CD4-positive, alpha-beta T cell treated with Interleukin-21 for 1 hour (primary cell): ENCODE data around the gene CDC34.
A peak's percentile ranks its signal among the peaks of the same experiment; 100 is the strongest.

ENCODE experiments used
- DNase-seq: peaks from one replicate; pipeline ENCODE4 v3.0.0-alpha.2; 2020

CDC34 gene

DNA sequence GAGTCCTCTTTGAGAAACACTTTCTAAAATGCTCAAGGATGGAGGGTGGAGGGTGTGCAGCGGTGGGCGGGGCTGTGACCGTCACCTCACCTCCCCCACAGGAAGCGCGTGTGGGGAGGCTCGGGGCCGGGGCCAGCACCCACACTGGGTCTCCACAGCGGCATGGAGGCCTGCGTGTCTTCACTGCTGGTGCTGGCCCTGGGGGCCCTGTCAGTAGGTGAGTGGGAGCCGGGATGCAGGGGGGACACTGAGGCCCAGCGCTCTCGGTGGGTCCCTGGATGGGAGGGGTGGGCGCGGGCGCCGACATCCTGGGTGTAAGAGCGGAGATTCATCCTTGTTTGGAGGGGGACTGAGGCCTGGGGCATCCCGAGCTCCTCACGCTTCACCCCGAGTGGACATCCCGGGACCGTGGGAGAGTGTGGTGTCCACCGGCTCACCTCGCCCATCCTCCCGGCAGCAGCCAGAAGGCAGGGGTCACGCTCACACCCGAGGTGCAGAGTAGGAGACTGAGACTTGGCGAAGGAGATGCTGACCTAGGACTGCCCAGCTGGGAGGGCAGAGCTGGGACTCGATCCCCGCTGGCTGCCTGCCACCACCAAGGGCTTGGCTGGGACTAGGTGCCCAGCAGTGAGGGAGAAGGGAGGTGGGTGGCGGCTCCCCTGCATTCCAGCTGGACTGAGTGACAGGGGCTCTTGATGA, 12.5 kb downstream of the CDC34 start, which contains the start of gene GZMM:
GZMM (plus strand) TSS at position 144 of the 699 bp plus-strand sequence; CDS start at position 163, 19 bp downstream.
- DNase-seq, result peak; percentile 90

DNA sequence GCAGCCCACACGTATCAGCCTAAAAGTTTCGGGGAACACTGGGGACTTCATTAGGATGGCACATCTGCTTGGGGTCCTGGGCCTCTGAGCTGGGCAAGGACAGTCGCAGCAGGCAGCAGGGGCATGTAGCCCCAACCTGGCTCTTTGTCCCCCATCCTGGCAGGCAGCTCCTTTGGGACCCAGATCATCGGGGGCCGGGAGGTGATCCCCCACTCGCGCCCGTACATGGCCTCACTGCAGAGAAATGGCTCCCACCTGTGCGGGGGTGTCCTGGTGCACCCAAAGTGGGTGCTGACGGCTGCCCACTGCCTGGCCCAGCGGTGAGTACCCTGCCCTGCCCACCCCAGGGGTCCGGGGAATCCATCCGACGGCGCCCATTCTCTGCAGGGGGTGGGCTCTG, 15.6 kb downstream of the CDC34 start:
- no peak for DNase-seq

- DNase-seq, result no peak
Measured at GRCh38 chr19:547836-548720, 16.5 kb downstream of the CDC34 start.

DNA sequence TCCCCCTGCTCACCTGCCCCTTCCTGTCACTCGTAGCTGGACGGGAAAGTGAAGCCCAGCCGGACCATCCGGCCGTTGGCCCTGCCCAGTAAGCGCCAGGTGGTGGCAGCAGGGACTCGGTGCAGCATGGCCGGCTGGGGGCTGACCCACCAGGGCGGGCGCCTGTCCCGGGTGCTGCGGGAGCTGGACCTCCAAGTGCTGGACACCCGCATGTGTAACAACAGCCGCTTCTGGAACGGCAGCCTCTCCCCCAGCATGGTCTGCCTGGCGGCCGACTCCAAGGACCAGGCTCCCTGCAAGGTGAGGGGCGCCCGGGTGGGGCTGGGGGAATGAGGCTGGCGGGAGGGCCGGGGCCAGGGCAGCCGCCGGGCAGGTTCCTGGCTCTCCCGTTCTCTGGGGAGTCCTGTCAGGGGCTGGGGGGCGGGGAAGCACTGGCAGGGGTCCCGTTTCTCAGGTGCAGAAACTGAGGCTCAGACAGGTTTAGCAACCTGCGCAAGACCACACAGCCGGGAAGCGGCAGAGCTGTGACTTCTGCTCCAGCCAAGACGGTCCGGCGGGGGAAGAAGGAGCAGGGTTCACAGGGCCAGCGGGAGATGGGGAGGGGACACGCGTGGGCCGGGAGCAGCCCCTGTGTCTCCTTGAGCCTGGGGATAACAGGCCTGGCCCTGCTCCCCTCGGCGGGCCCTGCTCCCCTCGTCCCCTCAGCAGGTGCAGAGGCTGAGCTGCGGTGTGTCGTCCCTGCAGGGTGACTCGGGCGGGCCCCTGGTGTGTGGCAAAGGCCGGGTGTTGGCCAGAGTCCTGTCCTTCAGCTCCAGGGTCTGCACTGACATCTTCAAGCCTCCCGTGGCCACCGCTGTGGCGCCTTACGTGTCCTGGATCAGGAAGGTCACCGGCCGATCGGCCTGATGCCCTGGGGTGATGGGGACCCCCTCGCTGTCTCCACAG, 17.6 kb downstream of the CDC34 start:
- DNase-seq, result no peak

GRCh38 chr19:554817-555216, 23.3 kb downstream of the CDC34 start:
- no peak for DNase-seq

- DNase-seq, result no peak
Measured at GRCh38 chr19:555474-555808, 23.9 kb downstream of the CDC34 start.

GRCh38 chr19:556611-557382, 25.2 kb downstream of the CDC34 start:
- DNase-seq, result no peak

- no peak for DNase-seq
Measured at GRCh38 chr19:558770-559439, 27.3 kb downstream of the CDC34 start.

DNA sequence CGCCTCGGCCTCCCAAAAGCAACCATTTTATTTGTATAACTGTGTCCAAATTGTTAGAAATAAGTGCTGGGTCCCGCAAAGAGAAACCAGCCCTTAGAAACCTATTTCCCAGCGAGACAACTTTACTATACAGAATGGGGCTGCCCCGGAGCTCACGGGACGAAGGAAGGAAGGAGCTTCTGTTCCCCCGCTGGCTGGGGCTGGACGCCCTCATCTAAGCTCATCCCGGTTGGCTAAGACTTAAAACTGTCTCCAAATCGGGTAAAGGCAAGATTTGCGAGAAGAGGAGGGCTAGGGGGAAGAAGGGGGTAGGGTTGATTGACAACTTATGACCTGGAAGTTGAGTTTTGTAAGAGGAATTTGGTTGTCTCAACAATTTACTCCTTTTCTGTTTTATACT, 28.6 kb downstream of the CDC34 start:
- no peak for DNase-seq

DNA sequence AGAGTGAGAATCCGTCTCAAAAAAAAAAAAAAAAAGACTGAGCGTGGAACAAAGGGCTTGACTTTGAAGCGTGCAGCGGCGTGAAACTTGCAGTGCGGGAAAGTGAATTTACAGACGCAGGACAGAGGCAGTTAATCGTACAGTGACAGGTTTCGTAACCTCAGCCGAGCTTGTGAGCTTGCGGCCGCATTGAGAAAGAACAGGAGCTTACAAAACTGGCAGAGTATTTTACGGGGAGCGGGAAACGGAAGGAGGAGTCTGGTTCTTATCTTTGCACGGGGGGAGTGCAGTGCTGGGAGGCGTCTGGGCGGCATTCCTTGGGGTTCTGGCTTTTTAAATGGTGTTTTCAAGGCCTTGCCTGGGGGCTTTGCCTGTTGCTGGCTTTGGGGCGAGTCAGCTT, 34.8 kb downstream of the CDC34 start:
- no peak for DNase-seq

DNA sequence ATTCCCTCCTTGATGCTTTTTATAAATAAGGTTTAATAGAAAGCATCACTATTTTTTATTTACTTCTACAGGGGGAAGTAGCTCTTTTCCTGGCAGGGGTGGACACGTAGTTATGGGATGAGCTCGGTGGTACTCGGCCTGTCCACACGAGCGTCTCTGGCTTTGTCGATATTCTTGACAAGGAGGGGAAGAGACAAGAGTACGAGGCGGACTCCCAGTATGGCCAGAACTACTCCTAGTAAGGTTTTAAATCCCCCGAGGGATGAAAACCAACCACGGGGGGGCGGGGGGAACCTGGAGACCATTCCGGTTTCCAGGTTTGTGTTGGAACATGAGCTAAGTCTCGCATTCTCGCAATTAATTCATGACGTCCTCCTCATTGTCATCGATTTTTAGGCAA, 35.3 kb downstream of the CDC34 start:
- no peak for DNase-seq

DNA sequence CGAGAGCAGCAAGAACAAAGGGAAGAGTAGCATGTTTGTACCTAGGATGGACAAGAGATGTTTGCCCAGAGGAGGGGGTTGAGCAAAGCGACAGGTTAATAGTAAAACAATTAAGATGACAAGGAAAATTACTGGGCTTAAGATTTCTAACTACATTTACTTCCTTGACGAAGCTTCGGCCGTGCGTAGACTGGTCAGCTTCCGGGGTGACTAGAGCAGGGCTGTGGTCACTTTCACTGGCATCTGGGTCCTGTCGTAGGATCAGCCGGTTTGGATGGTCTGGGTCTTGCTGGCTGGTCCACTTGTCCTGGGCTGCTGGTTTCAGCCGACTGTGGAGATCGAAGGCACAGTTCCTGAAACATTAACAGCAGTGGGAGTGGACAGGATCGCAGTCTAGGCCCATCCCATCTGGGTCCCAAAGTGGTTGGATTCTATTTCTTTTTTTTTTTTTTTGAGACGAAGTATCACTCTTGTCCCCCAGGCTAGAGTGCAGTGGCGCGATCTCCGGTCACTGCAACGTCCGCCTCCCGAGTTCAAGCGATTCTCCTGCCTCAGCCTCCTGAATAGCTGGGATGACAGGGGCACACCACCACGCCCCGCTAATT, 35.8 kb downstream of the CDC34 start:
- no peak for DNase-seq

DNA sequence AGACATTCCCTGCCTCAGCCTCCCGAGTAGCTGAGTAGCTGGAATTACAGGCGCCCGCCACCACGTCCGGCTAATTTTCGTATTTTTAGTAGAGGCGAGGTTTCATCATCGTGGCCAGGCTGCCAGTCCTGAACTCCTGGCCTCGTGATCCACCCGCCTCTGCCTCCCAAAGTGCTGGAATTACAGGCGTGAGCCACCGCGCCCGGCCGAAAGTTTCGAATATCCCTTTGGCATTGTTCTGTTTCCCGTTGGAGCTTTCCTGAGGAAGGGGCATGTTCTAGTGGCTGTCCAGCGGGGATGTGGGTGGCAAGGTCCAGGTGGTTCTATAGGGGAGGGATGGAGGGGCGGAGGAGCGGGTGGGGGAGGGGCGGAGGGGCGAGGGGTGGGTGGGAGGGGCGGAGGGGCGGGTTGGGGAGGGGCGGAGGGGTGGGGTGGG, 38.7 kb downstream of the CDC34 start:
- no peak for DNase-seq

- DNase-seq, result peak; percentile 70
Measured at GRCh38 chr19:570937-571565, 39.5 kb downstream of the CDC34 start.

- peak; percentile 39 for DNase-seq
Measured at GRCh38 chr19:571566-571974, 40.0 kb downstream of the CDC34 start.

- DNase-seq, result peak; percentile 98
Measured at GRCh38 chr19:572140-572742, 40.7 kb downstream of the CDC34 start, which contains the start of gene BSG. BSG (plus strand) TSS chr19:572596; CDS start chr19:572635, 39 bp downstream.

- no peak for DNase-seq
Measured at GRCh38 chr19:572743-573518, 41.4 kb downstream of the CDC34 start.

DNA sequence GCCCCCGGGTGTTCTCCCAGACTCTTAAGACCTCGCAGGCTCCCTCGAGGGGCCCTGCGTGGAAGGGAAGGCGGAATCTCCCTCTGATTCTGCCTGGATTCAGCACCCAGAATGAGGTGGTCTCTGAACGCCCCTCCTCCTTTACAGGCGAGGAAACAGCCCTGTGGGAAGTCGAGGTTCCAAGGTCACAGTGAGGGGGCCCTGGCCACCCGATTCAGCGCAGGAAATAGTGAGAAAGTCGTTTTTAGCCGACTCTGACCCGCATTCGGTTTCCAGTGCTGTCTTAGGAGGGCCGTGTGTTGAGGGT, 41.9 kb downstream of the CDC34 start:
- DNase-seq, result no peak
